Activated naive CD8-positive, alpha-beta T cell treated with anti-CD3 and anti-CD28 coated beads, Interleukin-2, amount 50 U/mL, for 24 hours (primary cell): ENCODE results near the gene RTN4R.
"Not testable (repeated sequence)": the region's sequence is repeated elsewhere in the genome, so short reads cannot be mapped to it uniquely, and the experiment has no call there.

Experiments
- ATAC-seq: fragments of 150-1000 bp; cut with Tn5 transposase; one replicate; pipeline ENCODE4 v1.10.0; 2021
- DNase-seq: peaks from one replicate; pipeline ENCODE4 v3.0.0; 2021
- H3K27ac Mint-ChIP-seq: one replicate; pipeline ENCODE4 v1.8.0; 2021; ENCODE audit warnings: mild to moderate bottlenecking, mixed read lengths
- H3K27me3 Mint-ChIP-seq: one replicate; pipeline ENCODE4 v1.8.0; 2021; ENCODE audit warnings: mixed read lengths
- H3K36me3 Mint-ChIP-seq: one replicate; pipeline ENCODE4 v1.8.0; 2021; ENCODE audit warnings: low read depth, mixed read lengths
- H3K4me1 Mint-ChIP-seq: one replicate; pipeline ENCODE4 v1.8.0; 2021; ENCODE audit warnings: mixed read lengths
- H3K4me3 Mint-ChIP-seq: one replicate; pipeline ENCODE4 v1.8.0; 2021; ENCODE audit warnings: mild to moderate bottlenecking, moderate library complexity, mixed read lengths
- H3K9me3 Mint-ChIP-seq: one replicate; pipeline ENCODE4 v1.8.0; 2021; ENCODE audit warnings: mixed read lengths

The RTN4R gene

GRCh38 chr22:20273758-20274181 lies 5.7 kb upstream of the RTN4R start:
- no peak overlapping the region for H3K4me3 Mint-ChIP-seq
- H3K27ac Mint-ChIP-seq: no peak overlapping the region
- no peaks in the 10 kb centered on the region for H3K27me3 Mint-ChIP-seq
- DNase-seq: no peak
- no peak for ATAC-seq
- no peaks in the 10 kb centered on the region for H3K36me3 Mint-ChIP-seq
- H3K4me1 Mint-ChIP-seq: peaks cover 1% of the 10 kb centered on the region
- H3K9me3 Mint-ChIP-seq: no peaks in the 10 kb centered on the region

GRCh38 chr22:20272700-20273099 lies 4.6 kb upstream of the RTN4R start:
- Mint-ChIP-seq H3K9me3 (no peaks in the 10 kb centered on the region), H3K27ac (no peak overlapping the region), H3K4me1 (peaks cover 2% of the 10 kb centered on the region), H3K27me3 (no peaks in the 10 kb centered on the region), H3K36me3 (no peaks in the 10 kb centered on the region), H3K4me3 (no peak overlapping the region)
- DNase-seq (no peak), ATAC-seq (no peak)

- no peaks in the 10 kb centered on the region for H3K36me3 Mint-ChIP-seq
- H3K27me3 Mint-ChIP-seq: no peaks in the 10 kb centered on the region
- H3K4me1 Mint-ChIP-seq: peaks cover 2% of the 10 kb centered on the region
- H3K27ac Mint-ChIP-seq: no peak overlapping the region
- ATAC-seq (no peak), DNase-seq (no peak)
- H3K4me3 Mint-ChIP-seq: no peak overlapping the region
- H3K9me3 Mint-ChIP-seq: no peaks in the 10 kb centered on the region
Observed at GRCh38 chr22:20272174-20272573, 4.1 kb upstream of the RTN4R start.

- Mint-ChIP-seq H3K27me3 (peaks cover 2% of the 10 kb centered on the region), H3K27ac (no peak overlapping the region), H3K4me1 (peaks cover 2% of the 10 kb centered on the region), H3K36me3 (no peaks in the 10 kb centered on the region), H3K4me3 (no peak overlapping the region), H3K9me3 (no peaks in the 10 kb centered on the region)
- DNase-seq (no peak), ATAC-seq (no peak)
Observed at GRCh38 chr22:20271114-20271994, 3.2 kb upstream of the RTN4R start.

- not testable (repeated sequence) for H3K36me3 Mint-ChIP-seq, DNase-seq, H3K4me3 Mint-ChIP-seq, H3K9me3 Mint-ChIP-seq, ATAC-seq, H3K4me1 Mint-ChIP-seq, H3K27me3 Mint-ChIP-seq, H3K27ac Mint-ChIP-seq
Observed at GRCh38 chr22:20270190-20271113, 2.3 kb upstream of the RTN4R start.

GRCh38 chr22:20269673-20270072 lies 1.6 kb upstream of the RTN4R start:
- not testable (repeated sequence) for H3K4me3 Mint-ChIP-seq, H3K4me1 Mint-ChIP-seq, H3K27me3 Mint-ChIP-seq, H3K27ac Mint-ChIP-seq, DNase-seq, H3K36me3 Mint-ChIP-seq, H3K9me3 Mint-ChIP-seq, ATAC-seq

- H3K27me3 Mint-ChIP-seq, DNase-seq, H3K4me3 Mint-ChIP-seq, H3K4me1 Mint-ChIP-seq, H3K36me3 Mint-ChIP-seq, ATAC-seq, H3K27ac Mint-ChIP-seq, H3K9me3 Mint-ChIP-seq: not testable (repeated sequence)
Observed at GRCh38 chr22:20269201-20269600, 1.1 kb upstream of the RTN4R start.

- H3K4me1 Mint-ChIP-seq: peaks cover 2% of the 10 kb centered on the region
Observed at GRCh38 chr22:20267441-20268278, 458 bp downstream of the RTN4R start.

GRCh38 chr22:20266667-20267440 lies 1.3 kb downstream of the RTN4R start:
- H3K9me3 Mint-ChIP-seq, H3K4me3 Mint-ChIP-seq, H3K27ac Mint-ChIP-seq, ATAC-seq, H3K36me3 Mint-ChIP-seq, H3K27me3 Mint-ChIP-seq, DNase-seq, H3K4me1 Mint-ChIP-seq: not testable (repeated sequence)

More at GRCh38 chr22:20267441-20268278, 458 bp downstream of the RTN4R start:
- no peak overlapping the region for H3K4me3 Mint-ChIP-seq
- peaks cover 2% of the 10 kb centered on the region for H3K27me3 Mint-ChIP-seq
- ATAC-seq (peak; percentile 8), DNase-seq (peak; percentile 23)
- no peaks in the 10 kb centered on the region for H3K36me3 Mint-ChIP-seq
- no peaks in the 10 kb centered on the region for H3K9me3 Mint-ChIP-seq
- H3K27ac Mint-ChIP-seq: no peak overlapping the region

GRCh38 chr22:20265772-20266666 lies 2.1 kb downstream of the RTN4R start:
- DNase-seq, H3K4me3 Mint-ChIP-seq, H3K27me3 Mint-ChIP-seq, H3K4me1 Mint-ChIP-seq, H3K36me3 Mint-ChIP-seq, H3K27ac Mint-ChIP-seq, H3K9me3 Mint-ChIP-seq, ATAC-seq: not testable (repeated sequence)

- peaks cover 2% of the 10 kb centered on the region for H3K4me1 Mint-ChIP-seq
- H3K9me3 Mint-ChIP-seq: no peaks in the 10 kb centered on the region
- peaks cover 2% of the 10 kb centered on the region for H3K27me3 Mint-ChIP-seq
- DNase-seq (no peak), ATAC-seq (no peak)
- no peaks in the 10 kb centered on the region for H3K36me3 Mint-ChIP-seq
- no peak overlapping the region for H3K4me3 Mint-ChIP-seq
- H3K27ac Mint-ChIP-seq: no peak overlapping the region
Observed at GRCh38 chr22:20264614-20265452, 3.3 kb downstream of the RTN4R start.
